HEK293 (cell line): ENCODE measurements around the gene SDC1.

Experiments used
- CTCF ChIA-PET: fragments of 350-600 bp; formaldehyde crosslinking; extraction: SDS; loops from one replicate; lab custom pipeline; 2021; ENCODE audit warnings: antibody characterized with exemption; lab: Yijun Ruan, JAX
- POLR2A ChIA-PET: fragments of 300-600 bp; formaldehyde crosslinking; extraction: SDS; loops from one replicate; lab custom pipeline; 2020; ENCODE audit warnings: antibody characterized with exemption, inconsistent platforms; lab: Yijun Ruan, JAX
- H3K27ac ChIP-seq: fragments of 200-500 bp; sonication (Bioruptor generic); 2 replicates; pipeline ENCODE4 v1.5.1; 2014; ENCODE audit warnings: low read depth, low read length, control low read depth, inconsistent platforms; ENCODE audit errors: extremely low read depth
- H3K36me3 ChIP-seq, 2 experiments: fragments of 200-500 bp in 1 of 2; sonication (Bioruptor generic) in 1 of 2; 1 replicate in 1 of 2; 2 replicates in 1 of 2; pipeline ENCODE4 v1.5.1; 2014 to 2017; ENCODE audit warnings: inconsistent platforms in 2 of 2, low read length in 2 of 2; ENCODE audit not compliant: control insufficient read depth in 2 of 2, insufficient read depth in 1 of 2
- H3K4me1 ChIP-seq: fragments of 200-500 bp; sonication (Bioruptor generic); 2 replicates; pipeline ENCODE4 v1.5.1; 2014; ENCODE audit warnings: mild to moderate bottlenecking, low read length, inconsistent platforms; ENCODE audit not compliant: control insufficient read depth, insufficient read depth
- H3K4me3 ChIP-seq: 2 replicates; pipeline ENCODE4 v1.5.1; 2011; ENCODE audit warnings: low read depth, mild to moderate bottlenecking, control low read depth, low read length, moderate library complexity
- H3K9me3 ChIP-seq: fragments of 200-500 bp; sonication (Bioruptor generic); 2 replicates; pipeline ENCODE4 v1.5.1; 2014; ENCODE audit warnings: low read depth, low read length, inconsistent platforms; ENCODE audit not compliant: control insufficient read depth, insufficient read depth
- ELK4 ChIP-seq: IDR thresholded peaks from 2 replicates; pipeline ENCODE4 v1.6.1; 2011; ENCODE audit warnings: mild to moderate bottlenecking, low read depth, low read length, borderline replicate concordance
- TSHZ1 ChIP-seq: fragments of 450-650 bp; formaldehyde crosslinking; IDR thresholded peaks from 2 replicates; pipeline ENCODE4 v1.5.1; 2016; ENCODE audit warnings: missing biosample characterization, missing genetic modification characterization, borderline replicate concordance
- ZIC2 ChIP-seq: fragments of 450-650 bp; formaldehyde crosslinking; IDR thresholded peaks from 2 replicates; pipeline ENCODE4 v1.5.1; 2016; ENCODE audit warnings: missing biosample characterization, missing genetic modification characterization
- ZNF10 ChIP-seq: fragments of 450-650 bp; formaldehyde crosslinking; IDR thresholded peaks from 2 replicates; pipeline ENCODE4 v1.5.1; 2017; ENCODE audit warnings: missing biosample characterization, missing genetic modification characterization
- ZNF112 ChIP-seq: fragments of 450-650 bp; formaldehyde crosslinking; IDR thresholded peaks from 2 replicates; pipeline ENCODE4 v1.5.0; 2017; ENCODE audit warnings: missing biosample characterization, missing genetic modification characterization
- ZNF146 ChIP-seq: fragments of 450-650 bp; formaldehyde crosslinking; IDR thresholded peaks from 2 replicates; pipeline ENCODE4 v1.5.1; 2016; ENCODE audit warnings: missing biosample characterization, missing genetic modification characterization
- ZNF19 ChIP-seq: fragments of 450-650 bp; formaldehyde crosslinking; IDR thresholded peaks from 2 replicates; pipeline ENCODE4; 2016; ENCODE audit warnings: missing biosample characterization, missing genetic modification characterization, low read depth
- ZNF2 ChIP-seq: fragments of 450-650 bp; formaldehyde crosslinking; IDR thresholded peaks from 2 replicates; pipeline ENCODE4 v1.5.1; 2016; ENCODE audit warnings: missing biosample characterization, missing genetic modification characterization
- ZNF335 ChIP-seq: fragments of 450-650 bp; formaldehyde crosslinking; conservative IDR thresholded peaks from 2 replicates; pipeline ENCODE4 v1.5.1; 2016; ENCODE audit warnings: missing biosample characterization, missing genetic modification characterization
- ZNF37A ChIP-seq: fragments of 450-650 bp; IDR thresholded peaks from 2 replicates; pipeline ENCODE4 v1.5.1; 2018; ENCODE audit warnings: missing biosample characterization, missing genetic modification characterization
- ZNF404 ChIP-seq: fragments of 450-650 bp; formaldehyde crosslinking; IDR thresholded peaks from 2 replicates; pipeline ENCODE4 v1.5.1; 2017; ENCODE audit warnings: missing biosample characterization, missing genetic modification characterization
- ZNF426 ChIP-seq: fragments of 450-650 bp; formaldehyde crosslinking; IDR thresholded peaks from 2 replicates; pipeline ENCODE4 v1.5.1; 2017; ENCODE audit warnings: missing biosample characterization, missing genetic modification characterization, mild to moderate bottlenecking, inconsistent platforms, moderate library complexity
- ZNF433 ChIP-seq: fragments of 450-650 bp; formaldehyde crosslinking; IDR thresholded peaks from 2 replicates; pipeline ENCODE4 v1.5.1; 2016; ENCODE audit warnings: missing biosample characterization, missing genetic modification characterization, low read depth
- ZNF48 ChIP-seq: fragments of 450-650 bp; formaldehyde crosslinking; IDR thresholded peaks from 2 replicates; pipeline ENCODE4 v1.5.1; 2016; ENCODE audit warnings: missing biosample characterization, missing genetic modification characterization
- ZNF555 ChIP-seq: fragments of 450-650 bp; formaldehyde crosslinking; conservative IDR thresholded peaks from 2 replicates; pipeline ENCODE4 v1.5.1; 2017; ENCODE audit warnings: missing biosample characterization, mild to moderate bottlenecking, missing genetic modification characterization, inconsistent platforms
- ZNF626 ChIP-seq: fragments of 450-650 bp; sonication (Bioruptor Pico); formaldehyde crosslinking; IDR thresholded peaks from 2 replicates; pipeline ENCODE4 v1.5.1; 2018; ENCODE audit warnings: missing biosample characterization, missing genetic modification characterization, inconsistent platforms
- ZNF658 ChIP-seq: fragments of 450-650 bp; formaldehyde crosslinking; IDR thresholded peaks from 2 replicates; pipeline ENCODE4; 2016; ENCODE audit warnings: missing biosample characterization, missing genetic modification characterization
- ZNF660 ChIP-seq: fragments of 450-650 bp; IDR thresholded peaks from 2 replicates; pipeline ENCODE4 v1.5.1; 2018; ENCODE audit warnings: missing biosample characterization, mild to moderate bottlenecking, missing genetic modification characterization
- ZNF747 ChIP-seq: fragments of 450-650 bp; formaldehyde crosslinking; IDR thresholded peaks from 2 replicates; pipeline ENCODE4 v1.5.1; 2016; ENCODE audit warnings: missing biosample characterization, missing genetic modification characterization
- TF ChIP-seq, protein P1 (sequence below): fragments of 450-650 bp; formaldehyde crosslinking; IDR thresholded peaks from 2 replicates; pipeline ENCODE4 v1.5.1; 2016; ENCODE audit warnings: missing biosample characterization, missing genetic modification characterization
- TF ChIP-seq, protein P2 (sequence below): fragments of 450-650 bp; formaldehyde crosslinking; IDR thresholded peaks from 2 replicates; pipeline ENCODE4 v1.5.1; 2016; ENCODE audit warnings: missing biosample characterization, missing genetic modification characterization
- TF ChIP-seq, protein P3 (sequence below): fragments of 450-650 bp; formaldehyde crosslinking; IDR thresholded peaks from 2 replicates; pipeline ENCODE4 v1.5.1; 2016; ENCODE audit warnings: missing biosample characterization, missing genetic modification characterization
- TF ChIP-seq, protein P4 (sequence below): fragments of 450-650 bp; formaldehyde crosslinking; IDR thresholded peaks from 2 replicates; pipeline ENCODE4 v1.5.1; 2017; ENCODE audit warnings: missing biosample characterization, missing genetic modification characterization

SDC1 gene

GRCh38 chr2:20257411-20257810 lies 32.5 kb upstream of the SDC1 start:
- POLR2A ChIA-PET, result no interaction called here
- Histone ChIP-seq H3K4me3 (no peak overlapping the region), H3K9me3 (no peaks in the 10 kb centered on the region), H3K4me1 (no peaks in the 10 kb centered on the region), H3K36me3 (peaks cover 71 to 75% of the 10 kb centered on the region in 2 experiments), H3K27ac (no peak overlapping the region)
- TF ChIP-seq, protein P1, sequence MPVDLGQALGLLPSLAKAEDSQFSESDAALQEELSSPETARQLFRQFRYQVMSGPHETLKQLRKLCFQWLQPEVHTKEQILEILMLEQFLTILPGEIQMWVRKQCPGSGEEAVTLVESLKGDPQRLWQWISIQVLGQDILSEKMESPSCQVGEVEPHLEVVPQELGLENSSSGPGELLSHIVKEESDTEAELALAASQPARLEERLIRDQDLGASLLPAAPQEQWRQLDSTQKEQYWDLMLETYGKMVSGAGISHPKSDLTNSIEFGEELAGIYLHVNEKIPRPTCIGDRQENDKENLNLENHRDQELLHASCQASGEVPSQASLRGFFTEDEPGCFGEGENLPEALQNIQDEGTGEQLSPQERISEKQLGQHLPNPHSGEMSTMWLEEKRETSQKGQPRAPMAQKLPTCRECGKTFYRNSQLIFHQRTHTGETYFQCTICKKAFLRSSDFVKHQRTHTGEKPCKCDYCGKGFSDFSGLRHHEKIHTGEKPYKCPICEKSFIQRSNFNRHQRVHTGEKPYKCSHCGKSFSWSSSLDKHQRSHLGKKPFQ (tag by site-specific recombination), result no peak
- no peak for TF ChIP-seq ZNF426 (tag by site-specific recombination)
- TF ChIP-seq ZNF19 (tag by site-specific recombination), result no peak
- no peak for TF ChIP-seq ZIC2 (tag by site-specific recombination)
- no peak for TF ChIP-seq ZNF658 (tag by site-specific recombination)
- TF ChIP-seq, protein P2, sequence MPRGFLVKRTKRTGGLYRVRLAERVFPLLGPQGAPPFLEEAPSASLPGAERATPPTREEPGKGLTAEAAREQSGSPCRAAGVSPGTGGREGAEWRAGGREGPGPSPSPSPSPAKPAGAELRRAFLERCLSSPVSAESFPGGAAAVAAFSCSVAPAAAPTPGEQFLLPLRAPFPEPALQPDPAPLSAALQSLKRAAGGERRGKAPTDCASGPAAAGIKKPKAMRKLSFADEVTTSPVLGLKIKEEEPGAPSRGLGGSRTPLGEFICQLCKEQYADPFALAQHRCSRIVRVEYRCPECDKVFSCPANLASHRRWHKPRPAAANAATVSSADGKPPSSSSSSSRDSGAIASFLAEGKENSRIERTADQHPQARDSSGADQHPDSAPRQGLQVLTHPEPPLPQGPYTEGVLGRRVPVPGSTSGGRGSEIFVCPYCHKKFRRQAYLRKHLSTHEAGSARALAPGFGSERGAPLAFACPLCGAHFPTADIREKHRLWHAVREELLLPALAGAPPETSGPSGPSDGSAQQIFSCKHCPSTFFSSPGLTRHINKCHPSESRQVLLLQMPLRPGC (tag by site-specific recombination), result no peak
- TF ChIP-seq ELK4, result no peak
- TF ChIP-seq ZNF660, result no peak
- no peak for TF ChIP-seq ZNF404
- TF ChIP-seq ZNF433 (tag by site-specific recombination), result no peak
- no peak for TF ChIP-seq ZNF112
- no peak for TF ChIP-seq ZNF37A
- TF ChIP-seq ZNF555 (tag by site-specific recombination), result no peak
- TF ChIP-seq TSHZ1 (tag by site-specific recombination), result no peak
- CTCF ChIA-PET, result interaction anchor here (0.8 kb wide), 1 partner anchor 33 kb away, joined by 3 read pairs; no protein-coding TSS in a partner anchor

DNA sequence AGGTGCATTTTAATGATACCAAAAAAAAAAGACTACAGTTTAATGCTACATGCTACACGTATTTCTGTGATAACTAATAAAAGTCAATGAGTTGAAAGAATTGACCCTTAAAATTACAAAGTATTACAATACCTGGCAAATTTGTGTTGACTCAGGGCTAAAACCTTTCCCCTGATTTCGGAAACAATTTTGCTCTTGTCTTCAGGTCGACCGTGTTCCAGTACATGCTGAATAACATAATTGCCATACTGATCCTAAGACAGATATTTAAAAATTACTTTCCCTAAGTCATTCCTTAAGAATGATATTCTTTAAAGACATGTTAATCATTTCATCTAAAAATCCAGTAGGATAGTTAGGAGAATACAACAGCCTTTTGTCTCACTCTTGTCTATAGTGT lies 29.8 kb upstream of the SDC1 start:
- no peaks in the 10 kb centered on the region for H3K4me1 ChIP-seq
- TF ChIP-seq ZNF48 (tag by site-specific recombination), result no peak
- TF ChIP-seq, protein P3, sequence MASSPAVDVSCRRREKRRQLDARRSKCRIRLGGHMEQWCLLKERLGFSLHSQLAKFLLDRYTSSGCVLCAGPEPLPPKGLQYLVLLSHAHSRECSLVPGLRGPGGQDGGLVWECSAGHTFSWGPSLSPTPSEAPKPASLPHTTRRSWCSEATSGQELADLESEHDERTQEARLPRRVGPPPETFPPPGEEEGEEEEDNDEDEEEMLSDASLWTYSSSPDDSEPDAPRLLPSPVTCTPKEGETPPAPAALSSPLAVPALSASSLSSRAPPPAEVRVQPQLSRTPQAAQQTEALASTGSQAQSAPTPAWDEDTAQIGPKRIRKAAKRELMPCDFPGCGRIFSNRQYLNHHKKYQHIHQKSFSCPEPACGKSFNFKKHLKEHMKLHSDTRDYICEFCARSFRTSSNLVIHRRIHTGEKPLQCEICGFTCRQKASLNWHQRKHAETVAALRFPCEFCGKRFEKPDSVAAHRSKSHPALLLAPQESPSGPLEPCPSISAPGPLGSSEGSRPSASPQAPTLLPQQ (tag by site-specific recombination), result no peak
- no peak for TF ChIP-seq ZNF335 (tag by site-specific recombination)
- TF ChIP-seq ZNF626 (tag by site-specific recombination), result no peak
- TF ChIP-seq, protein P4, sequence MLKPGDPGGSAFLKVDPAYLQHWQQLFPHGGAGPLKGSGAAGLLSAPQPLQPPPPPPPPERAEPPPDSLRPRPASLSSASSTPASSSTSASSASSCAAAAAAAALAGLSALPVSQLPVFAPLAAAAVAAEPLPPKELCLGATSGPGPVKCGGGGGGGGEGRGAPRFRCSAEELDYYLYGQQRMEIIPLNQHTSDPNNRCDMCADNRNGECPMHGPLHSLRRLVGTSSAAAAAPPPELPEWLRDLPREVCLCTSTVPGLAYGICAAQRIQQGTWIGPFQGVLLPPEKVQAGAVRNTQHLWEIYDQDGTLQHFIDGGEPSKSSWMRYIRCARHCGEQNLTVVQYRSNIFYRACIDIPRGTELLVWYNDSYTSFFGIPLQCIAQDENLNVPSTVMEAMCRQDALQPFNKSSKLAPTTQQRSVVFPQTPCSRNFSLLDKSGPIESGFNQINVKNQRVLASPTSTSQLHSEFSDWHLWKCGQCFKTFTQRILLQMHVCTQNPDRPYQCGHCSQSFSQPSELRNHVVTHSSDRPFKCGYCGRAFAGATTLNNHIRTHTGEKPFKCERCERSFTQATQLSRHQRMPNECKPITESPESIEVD (tag by site-specific recombination), result no peak
- no peak for TF ChIP-seq ZNF747 (tag by site-specific recombination)
- TF ChIP-seq ZNF146, result no peak
- TF ChIP-seq ZNF2 (tag by site-specific recombination), result no peak
- TF ChIP-seq ZNF10 (tag by site-specific recombination), result no peak
- ChIA-PET POLR2A (no interaction called here), CTCF (no interaction called here)
- no peak overlapping the region for H3K4me3 ChIP-seq
- peaks cover 74 to 79% of the 10 kb centered on the region in 2 experiments for H3K36me3 ChIP-seq
- H3K9me3 ChIP-seq, result no peaks in the 10 kb centered on the region
- H3K27ac ChIP-seq, result no peak overlapping the region
